ENCODE results near the gene CPB1. TPM values are rescaled to one million over a fixed set of nuclear protein-coding genes. Genes with fewer than 3 reads are reported as not detected.

The CPB1 gene
- total and polyA plus RNA-seq, 2 of the 8 experiments (the other 6 are each of a cell fraction or from before 2014, with no cell fraction given), result not detected

Other genes with a start within 250 kb of the CPB1 start
- not detected in 2 replicates for gene AGTR1, start 129.9 kb upstream of the CPB1 start, total RNA-seq (2021; fragmentation: NEBNext Ultra II Directional; extraction: Animal tissue kit (Norgen Biotek cat#: 25700))
- gene AGTR1, start 129.9 kb upstream of the CPB1 start, polyA plus RNA-seq (2011; rRNA removed), result 0.03 and 0.06 TPM in 2 replicates
- gene CPA3, start 37.5 kb downstream of the CPB1 start, total RNA-seq (2021; fragmentation: NEBNext Ultra II Directional; extraction: Animal tissue kit (Norgen Biotek cat#: 25700)), result not detected in 2 replicates
- not detected in 2 replicates for gene CPA3, start 37.5 kb downstream of the CPB1 start, polyA plus RNA-seq (2011; rRNA removed)
- gene GYG1, start 163.7 kb downstream of the CPB1 start, total RNA-seq (2021; fragmentation: NEBNext Ultra II Directional; extraction: Animal tissue kit (Norgen Biotek cat#: 25700)), result 31.0 and 34.2 TPM in 2 replicates
- 14.4 and 19.4 TPM in 2 replicates for gene GYG1, start 163.7 kb downstream of the CPB1 start, polyA plus RNA-seq (2011; rRNA removed)